ENCODE data around the gene SLC25A45.

GRCh38 chr11:65355013-65355775 lies 27.3 kb downstream of the SLC25A45 start:
- no peak for TF ChIP-seq EZH2 (IDR thresholded peaks at IDR 0.05; ENCODE audit: low read length, missing control alignments)
- no peak for TF ChIP-seq CTCF (conservative IDR thresholded peaks at IDR 0.05 in 1 of 2, IDR thresholded peaks at IDR 0.05 in 1 of 2; ENCODE audit: low read depth in 1 of 2, low read length in 2 of 2)
